HG03342 (cell line): ENCODE data around the gene TEX19.

Source experiments
- ATAC-seq: cut with Tn5 transposase; IDR thresholded peaks from one replicate; pipeline ENCODE4 v1.9.1; 2021; ENCODE audit warnings: mild to moderate bottlenecking, moderate library complexity; ENCODE audit not compliant: unreplicated experiment

TEX19 gene

DNA sequence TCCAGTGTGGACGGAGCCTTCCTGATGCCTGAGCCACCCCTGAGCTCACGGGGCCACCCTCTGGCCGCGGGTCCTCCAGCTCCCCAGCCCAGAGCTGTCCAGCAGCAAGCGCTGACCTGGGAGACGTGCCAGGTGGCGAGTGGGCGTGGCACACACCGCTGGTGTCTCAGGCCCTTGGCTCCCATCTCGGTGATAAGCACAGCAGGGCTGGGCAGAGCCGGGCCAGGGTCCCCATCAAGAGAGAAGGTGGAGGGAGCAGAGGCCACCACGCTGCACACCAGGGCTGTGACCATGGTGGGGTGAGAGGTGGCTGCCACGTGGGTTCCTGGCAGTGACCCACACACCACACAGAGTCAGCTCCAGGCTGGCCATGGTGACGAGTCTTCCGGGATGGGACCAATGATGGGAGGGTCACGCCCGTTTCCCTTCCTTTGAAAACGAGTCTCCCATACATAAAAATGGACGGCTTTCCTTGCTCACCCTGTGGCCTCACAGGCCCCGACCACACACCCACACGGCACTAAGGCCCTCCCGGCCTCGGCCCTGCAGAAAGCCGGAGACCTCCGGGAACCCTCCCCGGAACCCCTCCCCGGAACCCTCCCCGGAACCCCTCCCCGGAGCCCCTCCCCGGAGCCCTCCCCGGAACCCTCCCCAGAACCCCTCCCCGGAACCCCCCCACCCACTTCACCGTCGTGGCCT, 29.3 kb downstream of the TEX19 start:
- no peak for ATAC-seq

DNA sequence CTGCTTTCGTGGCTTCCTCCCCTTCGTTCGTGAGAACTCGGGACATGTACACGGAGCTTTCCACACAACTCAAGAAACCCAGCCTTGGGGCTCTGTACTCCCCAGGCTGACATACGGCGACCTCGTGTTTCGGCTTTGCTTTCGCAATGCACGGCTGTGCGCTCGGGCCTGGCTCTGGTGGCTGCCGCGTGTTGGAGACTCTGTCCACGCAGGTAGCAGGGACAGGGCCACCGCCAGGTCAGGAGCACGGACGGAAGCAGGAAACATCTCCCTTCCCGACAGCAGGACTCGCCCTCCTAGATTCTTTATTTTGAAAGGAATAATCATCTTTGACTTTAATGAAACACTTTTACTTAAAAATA, 29.9 kb downstream of the TEX19 start:
- ATAC-seq, result no peak

DNA sequence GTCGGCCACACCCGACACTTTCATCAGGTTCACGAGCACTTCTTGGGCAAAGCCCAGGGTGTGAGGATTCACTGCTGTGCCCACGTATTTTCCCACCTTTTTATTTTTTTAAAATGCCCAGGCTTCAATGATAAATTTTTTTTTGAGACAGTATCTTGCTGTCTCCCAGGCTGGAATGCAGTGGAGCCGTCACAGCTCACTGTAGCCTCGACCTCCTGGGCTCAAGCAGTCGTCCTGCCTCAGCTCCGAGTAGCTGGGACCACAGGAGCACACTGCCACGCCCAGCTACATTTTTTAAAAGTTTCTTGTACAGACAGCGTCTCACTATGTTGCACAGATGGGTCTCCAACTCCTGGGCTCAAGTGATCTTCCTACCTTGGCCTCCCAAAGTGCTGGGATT, 30.3 kb downstream of the TEX19 start:
- ATAC-seq, result no peak

DNA sequence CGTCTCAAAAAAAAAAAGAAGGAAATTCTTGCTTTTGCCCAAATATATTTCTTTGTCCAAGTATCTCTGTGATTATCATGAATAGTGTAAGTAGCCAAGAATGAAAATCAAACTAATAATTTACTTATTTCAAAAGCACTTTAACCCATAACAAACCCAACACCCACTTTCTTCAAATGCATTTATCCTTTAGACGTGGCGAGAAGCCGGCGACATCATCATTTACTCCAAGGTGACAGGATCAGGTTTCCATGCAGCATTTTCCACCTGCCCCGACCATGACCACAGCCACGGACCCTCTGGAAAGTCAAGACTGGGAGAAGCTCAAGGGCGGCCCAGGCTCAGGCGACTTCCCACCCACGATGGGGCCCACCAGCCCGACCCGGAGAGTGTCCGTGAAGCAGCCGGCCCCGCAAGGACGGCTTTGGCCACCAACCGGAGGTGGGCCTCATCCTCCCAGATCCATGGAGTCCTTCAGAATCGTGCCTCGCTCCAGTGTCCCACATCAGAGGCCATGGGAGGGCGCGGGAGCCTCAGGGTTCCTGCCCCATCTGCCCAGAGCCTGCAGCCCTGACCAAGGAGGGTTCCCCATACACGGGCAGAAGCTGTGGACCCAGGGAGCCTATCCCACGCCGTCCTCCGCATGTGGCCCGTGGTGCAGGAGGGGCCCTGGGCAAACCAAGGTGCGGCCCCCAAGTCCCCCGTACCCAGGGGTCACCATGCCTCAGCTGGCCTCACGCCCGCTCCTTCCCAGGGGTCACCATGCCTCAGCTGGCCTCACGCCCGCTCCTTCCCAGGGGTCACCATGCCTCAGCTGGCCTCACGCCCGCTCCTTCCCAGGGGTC, 31.2 kb downstream of the TEX19 start:
- no peak for ATAC-seq

DNA sequence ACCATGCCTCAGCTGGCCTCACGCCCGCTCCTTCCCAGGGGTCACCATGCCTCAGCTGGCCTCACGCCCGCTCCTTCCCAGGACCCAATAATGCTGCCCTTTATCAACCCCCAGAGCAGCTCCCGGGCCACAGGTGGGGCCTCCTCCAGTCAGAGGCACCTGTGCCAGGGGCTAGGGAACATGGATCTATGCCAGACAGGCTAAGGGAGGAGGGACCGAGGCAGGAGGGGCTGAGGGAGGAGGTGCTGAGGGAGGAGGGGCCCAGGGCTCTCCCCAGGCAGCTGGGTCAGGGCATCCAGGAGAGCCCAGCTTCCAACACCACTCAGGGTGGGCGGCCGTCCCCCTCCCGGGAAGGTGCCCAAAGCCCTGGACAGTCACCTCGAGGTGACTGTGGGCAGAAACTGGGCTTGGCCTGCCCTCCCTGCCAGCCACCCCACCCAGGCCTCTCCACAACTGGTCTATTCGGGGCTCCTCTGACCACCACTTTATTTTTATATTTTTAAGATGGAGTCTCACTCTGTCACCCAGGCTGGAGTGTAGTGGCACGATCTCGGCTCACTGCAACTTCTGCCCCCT, 31.9 kb downstream of the TEX19 start:
- ATAC-seq, result no peak

DNA sequence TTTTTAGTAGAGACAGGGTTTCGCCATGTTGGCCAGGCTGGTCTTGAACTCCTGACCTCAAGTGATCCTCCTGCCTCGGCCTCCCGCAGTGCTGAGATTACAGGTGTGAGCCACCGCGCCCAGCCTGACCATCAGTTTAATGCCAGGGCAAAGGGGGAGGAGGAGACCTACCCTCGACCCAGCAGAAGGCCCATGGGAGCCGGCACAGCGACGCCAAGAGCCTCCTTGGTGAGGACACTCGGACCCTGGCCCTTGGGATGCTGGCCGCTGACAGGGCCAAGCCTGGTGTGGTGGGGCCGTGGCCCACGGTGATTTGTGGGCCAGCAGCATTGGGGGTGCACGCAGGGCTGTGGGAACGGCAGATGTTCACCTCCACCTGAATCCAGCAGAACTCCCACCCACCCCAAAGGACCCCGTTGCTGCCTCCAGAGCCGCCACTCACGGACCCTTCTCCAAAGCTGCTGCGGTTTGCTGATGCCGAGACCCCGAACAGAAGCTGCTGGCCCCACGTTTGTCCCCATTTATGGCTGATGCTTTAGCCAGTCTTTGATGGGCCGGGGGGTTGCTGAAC, 32.5 kb downstream of the TEX19 start:
- no peak for ATAC-seq

DNA sequence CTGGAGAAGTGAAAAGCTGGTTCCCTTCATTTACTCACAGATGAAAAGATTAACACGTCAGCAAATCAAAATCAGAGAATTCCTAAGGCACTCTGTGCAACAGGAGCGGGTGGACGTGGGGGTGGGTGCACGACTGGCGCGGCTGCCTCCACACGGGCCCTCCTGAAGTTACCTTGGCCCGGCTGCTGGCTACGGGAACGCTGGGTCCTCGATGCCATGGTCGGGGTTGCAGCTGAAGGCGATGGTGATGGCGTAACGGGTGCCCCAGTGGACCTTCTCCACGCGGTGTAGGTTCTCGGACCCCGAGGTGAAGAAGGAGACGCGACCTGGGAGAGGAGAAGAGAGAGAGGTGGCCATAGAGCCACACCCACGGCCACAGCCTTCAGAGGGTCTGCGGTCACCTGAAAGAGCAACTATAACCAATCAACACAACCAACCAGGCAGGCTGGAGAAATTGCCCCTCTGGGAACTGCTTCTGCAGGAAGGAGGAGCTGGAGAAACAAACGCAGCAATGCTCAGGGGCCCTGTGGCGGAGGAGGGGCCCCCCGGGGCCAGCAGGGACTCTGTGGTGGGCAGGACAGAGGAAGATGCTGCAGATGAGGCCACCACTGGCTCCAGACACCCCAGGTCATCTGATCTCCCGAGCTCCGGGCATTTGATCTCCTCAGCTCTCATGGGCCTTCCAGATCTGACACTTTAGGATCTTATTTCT, 33.3 kb downstream of the TEX19 start:
- no peak for ATAC-seq

DNA sequence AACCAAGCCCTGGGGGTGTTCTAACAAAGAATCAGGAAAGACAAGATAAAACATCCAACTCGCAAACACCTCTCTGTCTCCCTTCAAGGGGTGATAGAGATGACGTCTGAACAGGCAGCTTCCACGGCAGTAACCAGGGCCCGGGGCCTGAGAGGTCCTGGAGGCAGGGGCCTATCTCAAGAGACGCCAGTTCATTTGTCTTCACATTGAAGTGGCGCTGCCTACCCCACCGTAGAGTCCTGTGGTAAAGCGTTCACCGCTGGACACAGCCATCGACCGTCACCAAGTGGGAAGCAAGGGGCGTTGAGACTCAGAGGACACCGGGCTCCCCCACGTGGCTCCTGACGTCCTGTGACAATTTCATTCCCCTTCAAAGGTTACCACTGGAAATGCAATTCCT, 33.9 kb downstream of the TEX19 start:
- ATAC-seq, result no peak

DNA sequence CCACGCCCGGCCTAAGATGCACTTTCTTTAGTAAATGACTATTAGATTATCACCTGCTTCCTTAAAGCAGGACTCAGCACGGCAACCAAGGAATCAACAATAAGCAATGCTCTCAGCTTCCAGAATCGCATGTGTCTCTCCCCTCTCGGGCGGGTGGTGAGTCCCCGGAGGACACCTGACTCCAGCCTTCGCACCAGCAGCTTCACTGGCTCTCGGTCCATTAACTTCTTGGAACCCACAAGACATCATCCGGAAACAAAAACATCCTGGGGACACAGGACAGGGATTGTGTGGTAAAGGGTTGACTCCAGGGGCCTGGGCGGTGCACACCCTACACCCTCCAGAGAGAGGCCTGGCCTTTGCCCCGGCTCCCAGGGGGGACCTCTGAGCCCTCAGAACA, 35.2 kb downstream of the TEX19 start:
- ATAC-seq, result no peak

DNA sequence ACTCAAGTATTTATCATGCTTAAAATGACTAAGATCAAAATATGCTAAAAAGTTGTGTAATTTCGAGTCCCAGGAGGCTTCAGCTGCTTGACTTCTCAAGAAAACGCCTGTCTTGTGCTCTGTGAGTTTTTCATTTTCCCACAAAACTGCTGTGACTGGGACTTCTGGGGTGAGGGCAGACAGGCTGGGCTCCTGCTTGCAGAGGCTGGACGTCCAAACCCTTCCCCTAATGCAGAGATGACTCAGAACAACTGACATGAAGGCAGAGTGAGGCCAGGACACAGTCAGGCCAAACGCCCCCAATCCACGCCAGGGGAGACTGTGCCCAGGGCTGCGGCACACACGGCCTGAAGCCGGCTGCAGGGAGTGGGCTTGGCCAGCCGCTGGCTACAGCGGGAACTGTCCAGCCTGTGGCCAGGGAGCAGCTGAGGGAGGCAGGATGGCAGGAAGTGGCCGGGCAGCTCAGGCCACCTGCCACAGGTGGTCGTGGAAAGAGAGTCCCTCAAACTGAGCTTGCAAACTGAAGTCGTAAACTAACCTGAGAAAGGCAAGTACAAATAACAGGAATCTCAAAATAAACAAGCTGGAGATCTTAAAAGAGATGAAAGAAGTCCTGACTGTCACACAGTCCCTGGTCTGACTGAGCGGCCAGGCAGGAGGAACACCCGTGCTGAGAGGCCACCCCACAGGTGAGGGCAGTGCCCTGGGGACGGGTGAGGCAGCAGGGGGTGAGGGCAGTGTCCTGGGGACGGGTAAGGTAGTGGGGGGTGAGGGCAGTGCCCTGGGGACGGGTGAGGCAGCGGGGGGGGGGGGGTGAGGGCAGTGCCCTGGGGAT, 37.8 kb downstream of the TEX19 start:
- no peak for ATAC-seq

DNA sequence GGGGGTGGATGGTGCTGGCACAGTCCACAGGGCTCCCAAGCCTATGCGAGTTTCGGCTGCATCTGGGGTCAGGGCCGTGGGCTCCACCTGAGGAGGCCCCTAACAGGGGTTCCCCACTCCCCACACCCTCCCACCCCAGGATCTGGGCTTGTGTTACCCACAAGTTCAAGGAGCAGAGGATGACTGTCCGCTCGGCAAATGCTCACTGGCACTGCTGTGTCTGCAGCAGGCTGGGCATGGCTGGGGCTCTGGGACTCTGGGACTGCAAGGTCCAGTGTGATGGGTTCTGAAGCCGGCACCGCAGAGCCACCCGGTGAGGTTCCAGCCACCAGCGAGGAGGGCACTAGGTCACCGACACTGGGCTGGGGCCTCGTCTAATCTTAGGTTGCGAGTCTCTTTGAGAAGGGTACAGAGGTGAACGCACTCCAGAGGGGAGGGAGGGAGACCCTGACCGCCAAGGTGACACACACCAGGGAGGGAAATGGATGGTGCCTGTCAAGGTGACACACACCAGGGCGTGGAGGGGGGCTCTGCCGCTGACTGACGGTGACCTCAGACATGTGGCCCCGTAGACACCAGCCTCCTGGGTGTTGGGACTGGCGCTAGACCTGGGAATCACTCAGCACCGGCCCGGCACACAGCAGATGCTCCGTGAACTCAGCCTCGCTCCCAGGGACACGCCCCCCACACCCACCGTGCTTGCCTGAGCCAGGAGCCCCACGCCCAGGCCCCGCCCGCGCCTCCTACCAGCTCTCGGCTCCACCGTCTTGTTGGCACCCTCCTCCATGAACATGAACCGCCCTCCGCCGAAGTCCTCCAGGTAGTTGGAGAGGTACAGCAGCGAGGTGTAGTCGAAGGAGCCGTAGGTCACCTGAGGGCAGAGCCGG, 38.6 kb downstream of the TEX19 start:
- no peak for ATAC-seq

DNA sequence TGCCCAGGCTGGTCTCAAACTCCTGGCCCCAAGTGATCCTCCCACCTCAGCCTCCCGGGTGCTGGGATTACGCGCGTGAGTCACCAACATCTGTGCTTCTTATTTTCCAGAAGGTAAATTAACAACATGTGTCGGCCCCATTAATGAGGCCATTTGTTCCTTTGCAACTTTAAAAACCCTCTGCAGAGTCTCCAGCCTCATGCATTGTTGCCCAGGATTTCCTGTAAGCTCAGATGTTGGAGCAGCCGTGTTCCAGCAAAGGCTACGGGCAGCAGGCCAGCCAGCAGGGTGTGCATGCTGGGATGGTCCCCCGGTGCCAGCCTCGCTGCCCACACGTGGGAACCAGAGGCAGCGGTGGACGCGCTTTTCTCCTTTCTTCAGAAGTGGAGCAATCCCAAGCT, 40.0 kb downstream of the TEX19 start:
- no peak for ATAC-seq

DNA sequence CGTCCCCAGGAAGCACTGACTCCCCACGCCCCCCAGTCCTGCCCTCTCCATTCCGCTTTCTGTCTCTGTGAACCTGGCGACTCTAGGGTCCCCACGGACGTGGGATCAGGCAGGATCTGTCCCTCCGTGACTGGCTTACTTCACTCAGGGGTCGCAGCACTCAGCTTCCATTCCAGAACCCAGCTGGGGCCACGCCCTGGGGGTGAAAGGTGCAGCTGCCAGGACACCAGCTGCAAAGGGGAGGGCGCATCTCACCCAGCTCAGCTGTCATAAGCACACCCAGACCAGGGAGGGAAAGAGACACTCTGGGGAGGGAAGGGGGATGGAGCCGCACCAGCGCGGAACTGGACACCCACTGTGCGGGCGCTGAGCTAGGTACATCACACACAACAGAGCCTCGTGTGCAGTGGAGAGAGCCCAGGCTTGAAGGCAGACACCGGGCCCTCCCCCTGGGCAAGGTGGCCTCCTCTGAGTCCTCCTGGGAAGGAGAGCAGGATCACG, 40.6 kb downstream of the TEX19 start:
- no peak for ATAC-seq

DNA sequence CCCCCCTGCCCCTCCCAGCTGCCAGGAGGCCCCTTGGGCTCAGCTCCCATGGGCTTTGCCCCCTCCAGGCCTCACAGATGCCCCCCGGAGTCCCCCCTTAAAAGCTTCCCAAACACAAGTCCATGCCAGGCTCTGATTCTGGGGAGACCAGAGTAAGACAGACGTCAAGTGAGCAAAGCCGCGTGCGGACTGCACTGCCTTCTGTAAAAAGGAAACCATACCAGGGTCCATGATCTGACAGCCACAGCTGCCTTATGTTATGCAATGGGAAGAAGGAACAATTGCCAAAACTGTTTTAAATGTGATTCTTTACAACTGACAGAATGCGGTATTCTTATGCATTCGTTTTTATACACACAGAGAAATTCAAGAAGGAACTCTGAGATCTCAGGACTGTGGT, 41.2 kb downstream of the TEX19 start:
- ATAC-seq, result no peak

DNA sequence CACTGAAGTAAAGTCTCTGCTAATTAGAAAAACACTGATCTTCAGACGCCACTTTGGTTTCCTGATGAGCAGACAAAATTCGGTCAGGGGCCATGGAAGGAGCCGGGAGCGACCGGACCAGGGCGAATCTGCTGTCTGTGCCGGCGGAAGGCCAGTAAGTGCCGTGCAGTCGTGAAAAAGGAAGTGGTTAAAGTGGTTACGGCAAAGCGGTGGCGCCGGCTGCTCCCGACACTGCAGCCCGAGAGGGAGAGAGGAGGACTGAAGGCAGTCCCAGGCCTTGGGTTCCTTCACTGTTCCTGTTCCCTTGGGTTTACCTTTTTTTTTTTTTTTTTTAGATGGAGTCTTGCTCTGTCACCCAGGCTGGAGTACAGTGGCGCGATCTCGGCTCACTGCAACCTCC, 41.8 kb downstream of the TEX19 start:
- ATAC-seq, result no peak

DNA sequence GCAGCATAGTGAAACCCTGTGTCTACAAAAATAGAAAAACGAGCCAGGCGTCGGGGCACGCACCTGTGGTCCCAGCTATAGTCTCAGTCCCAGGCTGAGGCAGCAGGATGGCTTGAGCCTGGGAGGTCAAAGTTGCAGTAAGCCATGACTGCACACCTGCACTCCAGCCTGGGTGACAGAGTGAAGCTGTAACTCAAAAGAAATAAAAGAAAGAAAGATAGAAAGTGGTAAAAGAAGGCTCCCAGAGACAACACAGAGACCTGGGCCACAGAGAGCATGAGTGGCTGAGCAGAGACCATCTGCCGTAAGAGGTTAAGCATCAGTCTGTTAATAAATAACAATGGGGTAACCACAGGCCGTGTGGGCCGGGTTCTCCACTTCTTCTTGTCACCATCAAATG, 43.8 kb downstream of the TEX19 start:
- ATAC-seq, result peak; percentile 63

DNA sequence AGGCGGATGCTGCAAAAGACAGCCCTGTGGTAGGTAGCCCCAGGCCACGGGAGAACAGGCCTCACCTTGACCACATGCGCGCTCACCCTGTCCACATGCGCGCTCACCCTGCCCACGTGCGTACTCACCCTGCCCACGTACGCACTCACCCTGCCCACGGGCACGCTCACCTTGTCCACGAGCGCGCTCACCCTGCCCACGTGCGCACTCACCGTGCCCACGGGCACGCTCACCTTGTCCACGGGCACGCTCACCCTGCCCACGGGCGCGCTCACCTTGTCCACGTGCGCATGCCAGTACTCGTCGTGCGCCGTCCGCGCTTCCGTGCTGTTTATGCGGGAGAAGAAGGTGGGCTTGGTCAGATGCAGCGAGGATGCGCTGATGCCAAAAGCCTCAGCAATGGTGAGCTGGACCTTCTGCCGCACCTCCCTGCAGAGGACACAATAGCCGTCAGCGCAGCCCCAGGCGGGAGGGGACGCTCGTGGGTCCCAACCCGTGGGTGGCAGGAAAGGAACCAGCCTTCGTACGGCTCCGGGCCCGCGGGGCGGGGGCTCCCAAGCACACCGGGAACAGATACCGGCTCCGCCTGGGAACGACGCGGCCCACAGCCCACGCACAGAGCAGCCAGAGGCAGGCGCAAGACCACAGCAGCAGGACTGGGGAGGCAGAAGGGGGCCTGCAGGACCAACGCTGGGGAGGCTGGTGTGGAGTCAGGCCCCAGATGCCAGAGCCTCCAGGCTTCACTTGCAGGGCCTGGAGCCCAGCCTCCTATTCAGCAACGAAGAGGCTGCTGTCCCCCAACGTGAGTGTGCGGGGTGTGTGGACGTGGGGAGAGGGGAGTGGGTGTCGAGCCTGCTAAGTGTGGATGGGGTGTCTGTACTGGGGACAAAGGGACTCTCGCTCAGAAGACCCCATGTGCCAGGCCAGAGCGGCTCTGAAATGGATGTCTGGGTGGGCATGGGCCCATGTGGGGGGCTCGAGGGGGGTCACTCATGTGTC, 44.9 kb downstream of the TEX19 start:
- ATAC-seq, result no peak

DNA sequence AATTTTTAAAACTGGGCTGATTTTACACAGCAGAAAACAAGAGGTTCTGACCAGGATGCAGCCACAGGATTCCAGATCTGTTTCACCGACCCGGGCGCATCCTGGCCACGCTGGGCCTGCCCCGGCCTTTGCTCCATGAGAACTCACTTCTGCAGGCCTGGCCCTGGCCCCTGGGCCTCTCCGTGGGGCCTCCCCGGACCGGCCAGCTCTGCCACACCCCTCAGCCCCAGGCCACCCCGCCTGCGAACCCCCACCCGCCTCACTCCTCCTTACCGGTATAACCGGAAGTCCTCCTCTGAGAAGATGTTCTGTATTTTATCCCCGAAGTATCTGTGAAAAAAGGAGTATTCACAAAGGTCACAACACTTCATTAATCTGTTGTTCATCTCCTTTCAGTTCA, 46.0 kb downstream of the TEX19 start:
- ATAC-seq, result no peak
